GM20000 (cell line): ENCODE data around the gene STEAP4.

ENCODE experiments used
- DNase-seq: peaks from one replicate; pipeline ENCODE4 v3.0.0; 2012; ENCODE audit warnings: low spot score
- TF ChIP-seq, protein P1 (sequence below): IDR thresholded peaks from 2 replicates; pipeline ENCODE4 v1.5.1; 2012; ENCODE audit warnings: mild to moderate bottlenecking, control low read depth; ENCODE audit errors: extremely low read depth, missing control alignments

STEAP4 gene

GRCh38 chr7:88314061-88314491 lies 7.4 kb upstream of the STEAP4 start:
- no peak for DNase-seq
- TF ChIP-seq, protein P1, sequence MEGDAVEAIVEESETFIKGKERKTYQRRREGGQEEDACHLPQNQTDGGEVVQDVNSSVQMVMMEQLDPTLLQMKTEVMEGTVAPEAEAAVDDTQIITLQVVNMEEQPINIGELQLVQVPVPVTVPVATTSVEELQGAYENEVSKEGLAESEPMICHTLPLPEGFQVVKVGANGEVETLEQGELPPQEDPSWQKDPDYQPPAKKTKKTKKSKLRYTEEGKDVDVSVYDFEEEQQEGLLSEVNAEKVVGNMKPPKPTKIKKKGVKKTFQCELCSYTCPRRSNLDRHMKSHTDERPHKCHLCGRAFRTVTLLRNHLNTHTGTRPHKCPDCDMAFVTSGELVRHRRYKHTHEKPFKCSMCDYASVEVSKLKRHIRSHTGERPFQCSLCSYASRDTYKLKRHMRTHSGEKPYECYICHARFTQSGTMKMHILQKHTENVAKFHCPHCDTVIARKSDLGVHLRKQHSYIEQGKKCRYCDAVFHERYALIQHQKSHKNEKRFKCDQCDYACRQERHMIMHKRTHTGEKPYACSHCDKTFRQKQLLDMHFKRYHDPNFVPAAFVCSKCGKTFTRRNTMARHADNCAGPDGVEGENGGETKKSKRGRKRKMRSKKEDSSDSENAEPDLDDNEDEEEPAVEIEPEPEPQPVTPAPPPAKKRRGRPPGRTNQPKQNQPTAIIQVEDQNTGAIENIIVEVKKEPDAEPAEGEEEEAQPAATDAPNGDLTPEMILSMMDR, result no peak

DNA sequence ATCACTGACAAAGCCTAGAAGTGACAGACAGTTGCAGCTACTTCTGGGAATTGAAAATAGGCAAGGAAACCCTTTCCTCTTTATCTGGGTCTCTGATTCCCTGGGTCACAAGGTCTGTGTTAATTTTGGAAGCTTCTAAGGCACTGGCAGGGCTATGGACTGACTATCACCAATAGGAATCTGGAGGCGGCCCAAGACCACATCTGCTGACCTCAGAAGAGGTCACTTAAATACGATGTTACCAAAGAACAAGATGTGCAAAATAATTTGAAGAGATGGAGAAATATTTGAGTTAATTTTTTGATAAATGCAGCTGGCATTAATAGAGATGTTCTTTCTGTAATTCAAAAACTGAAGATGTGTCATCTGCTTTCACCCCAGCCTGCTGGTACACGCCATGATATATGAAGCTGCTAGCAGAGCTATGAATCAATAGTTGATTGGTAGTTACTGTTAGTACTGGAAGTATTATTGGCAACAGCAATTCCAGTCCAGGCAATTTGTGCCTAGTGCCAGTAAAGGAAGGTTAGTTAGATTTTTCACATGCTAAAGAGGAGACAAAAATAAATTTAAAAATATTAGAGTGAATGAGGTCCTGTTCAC lies 5.5 kb upstream of the STEAP4 start:
- no peak for DNase-seq
- TF ChIP-seq, protein P1, result no peak

DNA sequence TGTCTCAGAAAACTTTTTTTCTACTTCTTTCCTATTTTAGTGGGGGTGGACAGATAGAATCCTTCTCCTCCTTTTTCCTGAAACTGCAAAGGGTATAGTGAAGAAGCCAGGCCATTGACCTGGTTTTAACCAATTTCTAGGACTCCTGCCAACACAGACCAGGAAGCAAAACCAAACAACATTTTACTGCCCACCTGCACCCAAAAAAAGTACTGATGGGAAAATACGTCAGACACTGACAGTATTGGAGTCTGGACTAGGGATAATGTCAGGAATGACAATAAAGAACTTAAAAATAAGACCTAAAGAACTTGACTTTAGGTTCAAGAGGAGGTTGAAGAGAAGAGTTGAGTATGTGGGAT lies 5.0 kb upstream of the STEAP4 start:
- TF ChIP-seq, protein P1, result no peak
- DNase-seq, result no peak

- TF ChIP-seq, protein P1, result no peak
- no peak for DNase-seq
Measured at GRCh38 chr7:88310956-88311674, 4.4 kb upstream of the STEAP4 start.

DNA sequence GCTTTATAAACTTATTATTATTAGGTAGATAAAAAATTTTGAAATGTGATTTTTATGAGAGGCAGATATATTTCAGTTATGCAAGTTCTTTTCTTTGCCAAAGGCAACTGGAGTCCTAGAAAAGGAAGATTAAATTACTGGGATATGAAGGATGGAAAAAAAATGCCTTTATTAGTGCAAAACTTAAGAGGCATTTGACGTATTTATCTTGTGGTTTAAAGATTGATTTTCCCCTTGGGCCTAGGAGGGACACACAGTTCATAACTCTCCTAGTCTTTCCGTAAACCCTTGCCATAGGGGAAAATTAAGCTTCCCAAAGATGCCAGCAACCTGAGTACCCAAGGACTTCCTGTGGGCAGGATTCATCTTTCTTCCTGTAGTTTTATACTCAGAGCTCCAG lies 3.1 kb upstream of the STEAP4 start:
- TF ChIP-seq, protein P1, result no peak
- no peak for DNase-seq

DNA sequence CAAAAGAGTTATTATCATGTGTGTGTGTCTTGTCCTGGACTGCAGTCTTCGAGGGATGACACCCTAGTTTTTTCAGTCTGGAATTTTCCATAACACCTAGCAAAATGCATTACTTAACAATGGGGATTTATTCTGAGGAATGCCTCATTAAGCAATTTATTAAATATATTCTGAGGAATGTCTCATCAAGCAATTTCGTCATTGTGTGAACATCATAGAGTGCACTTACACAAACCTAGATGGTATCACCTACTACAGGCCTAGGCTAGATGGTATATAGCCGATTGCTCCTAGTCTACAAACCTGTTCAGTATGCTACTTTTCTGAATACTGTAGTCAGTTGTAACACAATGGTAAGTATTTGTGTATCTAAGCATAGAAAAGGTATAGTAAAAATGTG lies 1.1 kb upstream of the STEAP4 start:
- no peak for DNase-seq
- TF ChIP-seq, protein P1, result no peak

DNA sequence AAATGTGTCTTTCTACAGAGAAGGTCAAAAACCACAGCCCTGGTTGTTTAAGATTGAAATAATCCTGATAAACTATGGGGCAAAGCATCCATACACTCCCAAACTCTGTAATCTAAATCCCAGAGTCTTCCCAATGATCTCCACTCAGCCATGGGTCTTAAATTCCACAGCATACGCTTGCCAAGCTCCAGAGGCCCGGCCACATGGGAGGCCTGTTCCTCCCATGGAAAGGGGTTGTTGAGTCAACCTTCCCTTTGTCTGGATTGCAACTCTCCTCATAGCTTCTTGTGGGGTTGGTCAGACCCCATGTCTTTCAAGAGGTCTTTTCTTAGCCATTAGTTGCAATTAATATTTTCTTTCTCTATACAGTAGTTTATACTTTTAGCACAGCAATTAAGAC lies 718 bp upstream of the STEAP4 start:
- DNase-seq, result no peak

More for the DNA sequence above, 718 bp upstream of the STEAP4 start:
- TF ChIP-seq, protein P1, result no peak
